SKM-1 treated with dmso at 0.1 percent for 144 hours (cell line): Measurements from ENCODE around the gene TTC6.
"Not testable (repeated sequence)": the region's sequence is repeated elsewhere in the genome, so short reads cannot be mapped to it uniquely, and the experiment has no call there.

Experiments used
- DNase-seq: peaks from one replicate; lab custom pipeline; 2025; ENCODE audit not compliant: unreplicated experiment; lab: John Stamatoyannopoulos, UW

TTC6 gene, protein sequence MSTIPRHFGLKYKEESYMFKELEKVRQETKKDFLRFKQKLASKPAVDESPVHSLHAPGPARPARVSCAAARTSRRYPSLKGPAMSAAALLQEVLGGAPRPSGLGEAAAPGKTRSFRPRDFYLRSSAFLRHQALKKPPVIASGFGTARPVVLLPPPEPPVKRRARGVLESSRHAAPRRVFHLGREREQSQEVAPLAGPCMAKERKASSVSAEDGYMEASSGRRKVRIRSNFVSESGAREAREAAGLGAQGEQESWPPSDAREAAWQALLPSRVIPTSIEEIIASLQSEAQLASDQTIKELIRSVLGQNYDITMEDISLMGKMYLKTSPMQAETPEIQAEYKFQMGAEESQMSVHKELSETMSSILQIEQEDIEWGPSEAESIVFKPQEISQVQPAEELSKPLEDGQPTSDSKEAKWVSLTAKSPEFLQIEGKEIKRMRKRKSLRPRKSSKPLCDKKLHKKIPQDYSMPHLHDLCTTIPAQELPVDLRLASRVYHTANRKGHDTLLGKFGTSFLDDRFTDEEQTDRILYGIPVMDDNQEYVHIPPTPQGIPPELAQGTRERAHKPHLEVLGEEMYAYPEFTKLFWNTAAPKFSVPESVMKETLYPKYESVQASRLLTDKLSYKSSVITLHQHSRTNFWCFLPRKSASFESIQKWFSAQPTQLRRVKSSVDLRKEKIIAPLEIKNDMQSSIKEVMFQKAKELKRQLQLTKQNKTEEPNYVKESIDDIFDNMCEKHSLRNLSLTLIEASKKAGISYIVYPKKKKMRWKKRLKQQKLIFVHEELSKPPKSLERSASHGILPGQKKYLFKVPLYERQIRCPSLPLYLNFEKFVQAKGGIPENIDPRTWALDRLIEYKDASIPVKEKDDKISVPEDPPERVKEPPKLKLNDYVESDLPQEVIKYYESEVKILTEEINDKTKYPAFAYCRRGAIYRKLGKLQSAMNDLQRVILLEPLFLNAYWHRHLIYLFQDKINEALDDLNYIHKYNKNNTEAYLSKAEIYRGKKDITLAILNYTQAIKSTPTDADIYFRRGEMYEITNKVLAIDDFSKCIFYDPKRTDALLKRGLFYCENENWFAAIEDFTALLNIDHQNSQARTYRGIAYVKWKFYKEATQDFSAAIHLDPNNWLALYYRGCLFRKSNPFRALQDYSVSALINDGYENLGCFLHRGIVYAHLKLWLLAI (N-terminal part only)

DNA sequence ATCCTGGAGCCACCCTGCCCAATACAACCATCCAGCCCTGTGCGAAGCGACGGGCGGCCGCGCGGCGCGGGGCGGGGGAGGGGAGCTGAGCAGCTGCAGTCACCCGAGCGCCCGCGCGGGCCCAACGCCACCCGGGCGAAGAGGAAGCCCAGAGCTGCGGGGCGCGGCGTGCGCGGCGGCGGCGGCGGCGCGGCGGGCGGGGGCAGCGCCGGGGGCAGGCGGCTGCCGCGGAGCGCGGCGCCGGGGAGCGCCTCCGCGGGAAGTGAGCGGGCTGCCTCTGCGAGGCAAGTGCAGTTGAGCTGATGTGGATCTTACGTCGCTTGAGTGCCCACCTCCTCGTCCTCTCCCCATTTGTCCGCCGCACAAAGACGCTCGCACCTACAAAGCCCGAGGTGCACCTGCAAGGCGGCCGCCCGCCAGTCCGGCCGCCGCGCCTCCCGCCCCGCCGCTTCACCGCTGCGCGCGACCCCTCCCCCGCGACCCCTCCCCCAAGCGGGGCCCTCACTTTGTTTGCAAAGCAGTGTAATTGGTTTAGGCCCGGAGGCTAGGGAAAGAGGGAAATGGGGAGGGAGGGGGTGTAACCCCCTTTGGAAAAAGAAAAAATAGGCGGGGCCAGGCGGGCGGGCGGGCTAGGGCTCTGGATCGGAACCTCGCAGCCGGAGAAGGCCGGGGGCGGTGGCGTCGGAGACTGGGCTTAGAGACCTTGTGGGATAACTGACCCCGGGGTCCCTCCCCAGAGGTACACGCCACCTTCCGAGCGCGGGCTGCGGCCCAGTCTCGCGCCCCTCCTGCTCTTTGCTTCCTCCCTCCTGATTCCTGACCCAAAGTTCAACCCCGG, at the start of gene TTC6, which contains the start of gene FOXA1:
TTC6 (plus strand) TSS at position 659 of the 838 bp plus-strand sequence. CDS start 26,436 bp downstream, outside the sequence.
FOXA1 (minus strand) TSS at position 279 of the 838 bp plus-strand sequence; CDS start at position 2, 277 bp downstream.
- peak; percentile 16 for DNase-seq

GRCh38 chr14:37546621-37547447, 48.6 kb upstream of the TTC6 start:
- DNase-seq = no peak

DNA sequence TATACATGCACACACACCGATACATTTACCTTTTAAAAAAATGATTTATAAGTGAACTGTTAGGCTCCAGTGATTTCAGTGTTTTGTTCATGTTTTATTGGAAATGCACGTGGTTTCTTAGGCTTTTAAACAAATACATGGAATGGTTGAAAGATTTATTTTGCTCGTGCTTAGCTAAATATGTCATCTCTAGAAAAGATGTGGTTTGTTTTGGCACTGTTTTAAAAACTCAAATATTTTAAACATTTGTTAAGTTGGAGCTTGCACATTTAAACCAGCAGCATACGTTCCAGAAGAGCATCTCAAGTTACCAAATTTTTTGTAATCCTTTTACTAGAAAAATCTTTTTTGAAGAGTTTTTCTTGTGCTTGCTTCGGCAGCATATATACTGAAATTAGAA, 44.9 kb upstream of the TTC6 start:
- no peak for DNase-seq

DNA sequence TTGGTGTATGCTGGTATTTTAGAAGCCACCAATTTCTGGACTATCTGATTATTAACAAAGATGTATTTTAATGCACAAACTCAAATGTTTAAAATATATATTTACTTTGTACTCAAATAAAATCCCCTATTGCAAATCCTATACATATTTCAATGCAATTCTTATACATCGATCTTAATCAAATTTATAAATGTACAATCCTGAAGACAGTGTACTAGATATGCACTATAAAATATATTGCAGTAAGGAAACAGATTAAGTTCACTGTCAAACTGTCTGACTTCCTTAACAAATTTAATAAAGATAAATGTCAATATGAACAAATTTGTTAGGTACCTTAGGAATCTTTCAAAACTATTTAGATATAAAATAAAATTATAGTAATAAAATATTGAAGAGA, 44.3 kb upstream of the TTC6 start:
- no peak for DNase-seq

DNA sequence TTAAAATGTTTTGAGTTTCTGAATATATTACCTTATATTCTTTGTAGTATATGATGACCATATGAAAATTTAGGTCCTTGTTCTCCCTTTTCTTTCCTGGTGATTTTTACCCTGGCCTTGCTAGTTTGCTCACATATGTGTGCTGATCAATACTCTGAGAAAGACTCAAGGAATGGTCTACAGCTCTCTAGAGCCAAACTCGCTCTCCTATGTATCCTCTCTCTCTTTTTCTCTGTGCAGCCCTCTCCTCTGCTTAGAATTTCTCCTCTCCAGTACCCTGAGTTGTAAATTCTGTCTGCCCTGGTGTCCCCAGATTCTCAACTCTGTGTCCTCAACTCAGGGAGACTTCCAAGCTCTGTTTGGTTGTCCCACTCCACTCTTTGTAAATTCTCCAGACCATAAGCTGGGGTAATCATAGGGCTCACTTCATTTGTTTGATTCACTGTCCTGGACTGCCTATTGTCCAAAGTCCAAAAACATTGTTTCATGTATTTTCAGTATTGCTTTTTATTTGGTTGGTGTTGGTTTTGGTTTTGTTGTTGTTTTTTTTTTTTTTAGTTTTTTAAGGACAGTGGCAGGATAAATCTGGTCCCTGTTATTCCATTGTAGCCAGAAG, 41.4 kb upstream of the TTC6 start:
- no peak for DNase-seq

GRCh38 chr14:37555596-37555995, 39.8 kb upstream of the TTC6 start:
- DNase-seq = not testable (repeated sequence)

- no peak for DNase-seq
These were observed 36.7 kb upstream of the TTC6 start for GRCh38 chr14:37558740-37559139.

DNA sequence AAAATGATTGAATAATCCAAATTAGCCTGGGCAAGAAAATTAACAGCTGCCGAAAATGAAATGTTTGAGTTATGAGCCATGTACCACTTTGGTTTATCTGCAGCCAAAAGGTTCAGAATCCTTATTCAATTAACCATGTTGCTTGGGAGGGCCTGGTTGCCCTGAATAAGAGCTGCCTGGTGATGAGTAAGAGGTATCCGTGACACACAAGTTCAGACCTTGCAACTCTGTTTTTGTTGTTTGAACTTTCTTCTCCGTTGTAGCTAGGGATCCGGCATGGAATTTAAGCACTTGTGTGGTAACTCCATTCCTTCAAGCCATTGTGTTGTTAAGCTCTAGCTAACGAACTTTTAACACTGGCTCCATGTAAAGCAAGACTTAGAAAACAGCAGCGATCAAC, 36.0 kb upstream of the TTC6 start:
- no peak for DNase-seq

- no peak for DNase-seq
These were observed 32.2 kb upstream of the TTC6 start for GRCh38 chr14:37563189-37563588.

DNA sequence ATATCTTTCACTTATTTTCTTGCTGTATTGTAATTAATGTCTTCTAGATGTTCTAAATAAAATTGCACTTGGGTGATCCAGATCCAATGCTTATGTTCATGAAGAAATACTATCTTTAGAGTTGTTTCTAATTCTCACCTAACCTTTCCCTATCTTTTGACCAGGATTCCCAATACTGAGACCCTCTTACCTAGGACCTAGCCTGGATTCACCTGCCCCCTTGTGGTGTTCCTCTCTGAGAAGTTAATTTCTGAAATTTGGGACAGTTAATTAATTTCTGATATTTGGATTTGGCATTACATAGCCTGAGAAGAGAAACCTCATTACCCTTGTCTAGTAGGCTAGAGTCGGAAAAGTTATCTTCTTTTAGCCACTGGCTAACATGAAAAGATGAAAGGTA, 29.9 kb upstream of the TTC6 start:
- no peak for DNase-seq

DNA sequence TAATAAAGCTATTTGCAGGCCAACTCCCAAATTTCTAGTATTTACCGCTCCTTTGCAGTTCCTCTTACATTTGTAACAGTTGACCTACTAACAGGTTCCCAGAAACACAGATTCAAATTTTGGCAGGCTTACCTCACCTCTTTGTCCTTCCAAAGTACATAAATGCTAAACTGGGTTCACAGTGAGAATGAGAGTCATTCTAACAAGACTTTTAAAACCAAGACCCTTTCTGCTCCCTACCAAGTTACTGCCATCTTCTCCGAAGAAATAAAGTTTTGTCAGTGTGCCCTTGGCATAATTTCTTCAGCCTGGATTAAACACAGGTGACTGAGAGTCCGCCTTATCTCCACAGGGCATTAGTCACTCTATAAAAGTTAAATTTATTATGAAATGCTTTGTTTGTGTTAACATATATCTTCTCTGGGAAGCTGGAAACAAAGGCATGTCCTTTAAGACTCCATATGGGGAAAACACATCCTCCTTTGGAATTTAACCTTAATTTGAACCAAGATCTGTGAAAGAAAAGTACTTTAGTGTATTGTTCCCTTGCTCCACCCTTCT, 28.5 kb upstream of the TTC6 start:
- DNase-seq = no peak

- no peak for DNase-seq
These were observed 25.7 kb upstream of the TTC6 start for GRCh38 chr14:37569729-37570128.

DNA sequence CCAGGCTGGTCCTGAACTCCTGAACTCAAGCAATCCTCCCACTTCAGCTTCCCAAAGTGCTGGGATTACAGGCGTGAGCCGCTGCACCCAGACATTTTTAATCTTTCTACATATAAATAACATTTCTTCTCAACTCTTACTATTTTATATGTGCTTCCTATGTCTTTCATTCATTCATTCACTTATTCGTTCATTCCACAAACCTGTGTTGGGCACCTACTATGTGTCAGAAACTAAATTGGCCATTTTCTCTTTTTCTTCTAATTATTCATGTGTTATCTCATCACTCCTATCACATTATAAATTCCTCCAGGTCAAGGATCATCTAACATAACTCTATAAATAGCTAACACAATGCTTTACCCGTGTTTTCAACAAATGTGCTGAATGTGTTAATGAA, 24.0 kb upstream of the TTC6 start:
- DNase-seq = no peak

GRCh38 chr14:37573356-37573755, 22.1 kb upstream of the TTC6 start:
- no peak for DNase-seq

GRCh38 chr14:37579274-37579673, 16.2 kb upstream of the TTC6 start:
- DNase-seq = no peak

- DNase-seq = no peak
These were observed 15.3 kb upstream of the TTC6 start for GRCh38 chr14:37580146-37580545.

DNA sequence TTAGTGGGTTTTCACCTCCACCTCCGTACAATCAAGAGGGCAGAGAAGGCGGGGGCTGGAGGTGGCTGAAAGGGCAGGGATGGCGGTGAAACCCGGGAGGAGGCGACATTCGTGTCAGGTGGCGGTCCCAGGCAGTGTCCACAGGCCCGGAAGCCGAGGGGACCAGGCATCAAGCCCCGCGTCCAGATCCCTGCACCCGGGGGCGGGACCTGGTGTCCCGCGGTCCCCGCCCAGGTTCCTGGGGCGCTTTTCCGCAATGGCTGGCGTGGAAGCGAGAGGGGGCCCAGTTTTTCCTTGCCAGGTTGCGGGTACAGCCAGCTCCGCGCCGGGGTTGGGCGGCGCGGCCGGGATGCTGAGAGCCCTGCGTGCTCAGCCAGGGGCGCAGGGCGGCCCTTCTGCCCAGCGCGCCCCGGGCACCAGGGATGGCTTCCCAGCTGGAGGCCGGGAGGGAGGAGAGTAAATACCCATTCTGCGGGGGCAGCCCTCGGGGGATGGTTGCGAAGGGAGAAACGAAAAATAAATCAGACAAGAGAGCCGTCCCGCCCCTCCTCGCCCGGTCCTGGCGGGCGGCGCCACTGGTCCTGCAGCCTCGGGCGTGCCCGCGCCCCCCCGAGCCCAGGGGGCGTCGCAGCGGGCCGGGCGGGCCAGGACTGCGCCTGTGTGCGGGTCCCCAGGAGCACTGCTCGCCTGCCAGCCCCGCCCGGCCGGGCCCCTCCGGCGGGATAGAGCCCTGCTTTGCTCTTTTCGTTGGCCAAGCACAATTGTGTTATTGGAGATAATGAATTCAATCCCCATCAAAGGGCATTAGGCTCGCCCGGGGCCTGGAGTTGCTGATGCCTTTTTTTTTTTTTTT, 11.8 kb upstream of the TTC6 start:
- DNase-seq = no peak
